Inferior parietal cortex (tissue), 1 donor: ENCODE measurements around the gene MAPKAP1.

Source experiments
- DNase-seq: peaks from one replicate; pipeline ENCODE4 v3.0.0-alpha.2; 2016; ENCODE audit errors: extremely low spot score

The MAPKAP1 gene

DNA sequence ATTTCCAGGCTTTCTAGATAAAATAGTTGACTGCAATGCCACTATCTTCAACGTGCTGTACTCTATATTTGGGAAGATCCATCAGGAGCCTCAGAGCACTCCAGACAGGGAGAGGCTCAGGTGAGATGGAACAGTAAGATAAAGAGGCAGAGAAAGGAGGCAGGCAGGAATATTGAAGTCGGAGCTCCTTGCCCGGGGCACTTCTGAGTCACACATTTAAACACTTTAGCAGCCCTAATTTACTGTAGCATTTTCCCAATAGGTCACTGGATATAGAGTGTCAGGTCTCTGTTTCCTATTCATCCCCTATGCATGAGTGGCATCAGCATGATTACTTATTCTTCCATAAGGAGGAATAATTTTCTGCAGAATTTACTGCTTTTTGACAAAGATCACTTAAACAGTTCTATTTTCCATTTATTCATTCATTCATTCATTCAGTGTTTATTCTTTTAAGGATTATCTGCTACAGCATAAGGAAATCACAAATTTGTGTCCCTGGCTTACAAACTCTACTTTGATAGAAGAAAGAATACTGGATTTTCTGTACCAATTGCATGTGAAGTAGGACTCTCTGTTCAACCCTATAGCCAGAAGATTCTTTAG is 170.7 kb downstream of the MAPKAP1 start:
- no peak for DNase-seq

GRCh38 chr9:125534971-125535701 is 171.9 kb downstream of the MAPKAP1 start:
- DNase-seq: no peak

DNA sequence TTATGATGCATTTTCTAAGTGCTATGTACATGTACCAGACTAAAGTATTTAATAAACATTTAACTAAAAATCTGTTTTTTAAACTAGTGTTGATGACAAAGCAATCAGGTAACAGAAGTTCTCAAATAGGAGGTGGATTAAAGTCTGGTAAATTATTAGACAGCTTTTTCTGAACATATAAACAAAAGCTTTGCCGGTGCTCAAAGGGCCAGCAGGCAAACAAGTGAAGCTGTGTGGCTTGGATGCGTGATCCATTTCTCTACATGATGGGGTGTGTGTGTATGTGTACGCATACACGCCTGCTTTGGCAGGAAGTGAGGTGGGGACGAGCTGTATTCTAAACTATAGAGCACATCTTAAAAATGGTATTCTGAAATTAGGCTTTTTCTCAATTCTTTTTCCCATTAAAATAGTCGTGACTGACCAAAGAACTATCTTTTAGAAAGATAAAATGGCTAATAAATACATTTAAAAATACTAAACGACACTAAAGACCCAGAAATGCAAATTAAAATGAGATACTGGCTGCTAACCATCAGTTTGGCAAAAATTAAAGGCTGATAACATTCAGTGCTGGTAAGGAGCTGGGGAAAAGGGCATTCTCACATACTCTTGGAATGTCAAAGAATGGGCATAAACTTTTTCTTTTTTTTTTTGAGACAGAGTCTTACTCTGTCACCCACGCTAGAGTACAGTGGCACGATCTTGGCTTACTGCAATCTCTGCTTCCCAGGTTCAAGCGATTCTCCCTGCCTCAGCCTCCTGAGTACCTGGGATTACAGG is 174.0 kb downstream of the MAPKAP1 start:
- no peak for DNase-seq

- no peak for DNase-seq
Observed at GRCh38 chr9:125532412-125532811, 174.6 kb downstream of the MAPKAP1 start.

GRCh38 chr9:125529589-125530515 is 177.2 kb downstream of the MAPKAP1 start:
- no peak for DNase-seq

GRCh38 chr9:125529107-125529506 is 177.9 kb downstream of the MAPKAP1 start:
- DNase-seq: no peak

- DNase-seq: no peak
Observed at GRCh38 chr9:125527471-125528002, 179.5 kb downstream of the MAPKAP1 start.

DNA sequence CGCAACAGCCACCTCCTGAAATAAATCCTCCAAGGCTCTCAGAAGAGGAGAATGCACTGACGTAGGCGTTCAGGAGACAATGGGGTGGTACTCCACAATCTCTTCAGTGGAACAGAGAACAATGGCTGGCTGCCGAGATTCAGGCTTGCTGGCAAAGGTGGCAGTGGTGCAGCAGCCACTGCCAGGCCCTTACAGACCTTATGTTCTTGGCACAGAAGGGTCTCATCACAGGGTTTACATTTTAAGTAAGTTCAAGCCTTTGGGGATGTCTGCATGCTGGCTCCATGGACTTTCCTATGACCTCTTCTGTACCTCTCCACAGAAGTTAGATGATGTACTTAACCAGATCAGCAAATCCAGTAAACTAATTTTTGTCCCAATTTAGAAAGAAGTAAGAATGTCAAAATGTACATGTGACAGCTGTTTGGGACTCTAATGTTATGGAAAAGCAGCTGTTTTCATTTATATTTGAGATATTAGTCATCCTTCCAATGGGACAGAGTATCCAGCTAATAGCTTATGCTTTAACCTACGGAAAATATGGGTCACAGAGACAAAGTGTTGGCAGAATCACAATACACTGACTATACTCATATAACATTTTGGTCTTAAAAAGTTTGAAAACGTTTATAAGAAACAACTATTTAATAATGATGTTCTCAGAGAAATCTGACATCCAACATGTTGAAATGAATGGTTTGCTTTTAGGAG is 180.9 kb downstream of the MAPKAP1 start:
- DNase-seq: no peak

GRCh38 chr9:125524583-125525355 is 182.2 kb downstream of the MAPKAP1 start:
- no peak for DNase-seq

GRCh38 chr9:125523681-125524080 is 183.3 kb downstream of the MAPKAP1 start:
- DNase-seq: no peak

DNA sequence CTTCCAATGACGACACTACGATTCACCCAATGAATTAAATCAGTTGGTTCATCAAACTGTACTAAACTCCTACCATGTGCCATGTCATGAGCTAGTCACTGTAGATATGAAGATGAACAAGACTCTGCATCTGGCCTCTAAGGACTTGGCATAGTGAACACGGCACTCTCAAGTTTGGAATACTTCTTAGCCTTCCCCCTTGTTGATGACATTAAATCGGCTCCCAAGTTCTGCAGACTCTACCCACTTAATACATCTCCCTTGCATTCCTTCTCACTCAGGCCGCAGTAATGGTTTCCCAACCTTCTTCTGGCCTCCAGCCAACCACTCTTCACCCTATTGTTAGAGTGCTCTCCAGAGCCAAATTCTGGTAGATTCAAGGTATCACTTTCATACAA is 184.7 kb downstream of the MAPKAP1 start:
- DNase-seq: no peak

DNA sequence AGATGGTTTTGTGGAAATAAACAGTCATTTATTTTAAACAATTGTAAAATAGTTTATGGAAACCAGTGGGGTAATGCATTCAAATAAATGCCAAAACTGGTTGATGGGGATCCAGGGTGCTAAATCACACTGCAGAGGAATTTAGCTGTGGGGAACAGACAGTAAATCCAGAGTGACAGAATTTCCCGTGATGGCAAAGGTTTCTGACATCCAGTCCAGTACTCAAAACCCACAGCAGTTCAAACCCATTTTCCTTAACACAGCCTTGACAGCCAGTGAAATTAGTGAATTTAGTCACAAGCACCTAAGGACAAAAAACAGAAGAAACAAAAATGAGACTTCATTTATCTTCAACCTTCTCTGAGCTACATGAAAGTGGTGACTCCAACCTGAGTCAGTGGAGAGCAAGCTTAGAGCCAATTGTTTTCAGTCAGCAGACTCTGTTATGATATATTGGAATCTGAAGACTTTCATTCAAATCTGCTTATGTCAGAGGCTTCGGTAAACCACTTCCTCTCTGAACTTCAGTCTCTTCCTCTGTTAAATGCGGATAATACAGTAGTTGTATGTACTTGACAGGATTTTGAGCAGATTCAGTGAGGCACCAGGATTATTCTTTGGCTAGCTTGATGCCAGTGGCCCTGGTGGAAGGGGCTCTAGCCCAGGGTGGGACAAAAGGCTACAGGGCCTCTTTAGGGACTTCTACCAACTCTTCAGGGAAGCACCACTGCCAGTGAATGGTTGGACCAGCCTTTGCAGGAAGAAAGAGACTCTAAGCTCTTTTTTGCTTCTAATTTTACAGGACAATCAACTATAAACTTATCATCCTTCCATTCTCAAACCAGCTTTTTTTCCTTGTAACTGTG is 185.3 kb downstream of the MAPKAP1 start:
- no peak for DNase-seq

GRCh38 chr9:125519734-125520133 is 187.3 kb downstream of the MAPKAP1 start:
- DNase-seq: no peak

- DNase-seq: no peak
Observed at GRCh38 chr9:125517577-125517976, 189.4 kb downstream of the MAPKAP1 start.

GRCh38 chr9:125515983-125516940 is 190.7 kb downstream of the MAPKAP1 start:
- no peak for DNase-seq

GRCh38 chr9:125515281-125515680 is 191.7 kb downstream of the MAPKAP1 start:
- DNase-seq: no peak

- no peak for DNase-seq
Observed at GRCh38 chr9:125514468-125514867, 192.5 kb downstream of the MAPKAP1 start.
